WERI-Rb-1 (cell line): ENCODE data around the gene MTMR11.
A peak's percentile ranks its signal among the peaks of the same experiment; 100 is the strongest.
"Not testable (repeated sequence)": the region's sequence is repeated elsewhere in the genome, so short reads cannot be mapped to it uniquely, and the experiment has no call there.

Experiments
- DNase-seq: peaks from one replicate; pipeline ENCODE4 v3.0.0-alpha.2; 2020
- H3K27ac ChIP-seq: fragments of 250-450 bp; sonication (Bioruptor Pico); 2 replicates; pipeline ENCODE4 v1.5.1; 2020; ENCODE audit warnings: mild to moderate bottlenecking, moderate library complexity
- H3K27me3 ChIP-seq: fragments of 250-450 bp; sonication (Bioruptor Pico); 2 replicates; pipeline ENCODE4 v1.5.1; 2021; ENCODE audit warnings: mild to moderate bottlenecking, low read depth, moderate library complexity; ENCODE audit not compliant: insufficient read depth, severe bottlenecking
- H3K36me3 ChIP-seq: fragments of 250-450 bp; sonication (Bioruptor Pico); 2 replicates; pipeline ENCODE4 v1.5.1; 2020; ENCODE audit warnings: mild to moderate bottlenecking, moderate library complexity
- H3K4me3 ChIP-seq: 2 replicates; pipeline ENCODE4 v1.5.1; 2011; ENCODE audit warnings: low read depth, mild to moderate bottlenecking, control low read depth, low read length
- H3K9me3 ChIP-seq: fragments of 250-450 bp; sonication (Bioruptor Pico); 2 replicates; pipeline ENCODE4 v1.5.1; 2021; ENCODE audit warnings: mild to moderate bottlenecking, moderate library complexity; ENCODE audit not compliant: severe bottlenecking
- CTCF ChIP-seq: IDR thresholded peaks from 2 replicates; pipeline ENCODE4 v1.5.1; 2011; ENCODE audit warnings: low read depth, mild to moderate bottlenecking, control low read depth, inconsistent platforms, low read length

MTMR11 gene

GRCh38 chr1:149888999-149889289 is 47.7 kb downstream of the MTMR11 start:
- Histone ChIP-seq H3K36me3 (no peaks in the 10 kb centered on the region; the same call in 1 of the 2 replicates), H3K4me3 (peak overlapping the region; percentile 74), H3K27me3 (no peaks in the 10 kb centered on the region), H3K27ac (peak overlapping the region; percentile 89), H3K9me3 (no peaks in the 10 kb centered on the region)
- no peak for TF ChIP-seq CTCF
- DNase-seq, result peak; percentile 9

- H3K9me3 ChIP-seq, result no peaks in the 10 kb centered on the region
- no peaks in the 10 kb centered on the region; the same call in 1 of the 2 replicates for H3K36me3 ChIP-seq
- no peaks in the 10 kb centered on the region for H3K27me3 ChIP-seq
- TF ChIP-seq CTCF, result peak; percentile 84
- peak; percentile 94 for DNase-seq
- peak overlapping the region; percentile 74 for H3K4me3 ChIP-seq
- H3K27ac ChIP-seq, result peak overlapping the region; percentile 89
Observed at GRCh38 chr1:149888247-149888998, 48.3 kb downstream of the MTMR11 start.

GRCh38 chr1:149887456-149888246 is 49.0 kb downstream of the MTMR11 start:
- TF ChIP-seq CTCF, result no peak
- peak; percentile 93 for DNase-seq

GRCh38 chr1:149887196-149887455 is 49.6 kb downstream of the MTMR11 start:
- H3K36me3 ChIP-seq, H3K27me3 ChIP-seq, DNase-seq, H3K9me3 ChIP-seq: not testable (repeated sequence)
- Histone ChIP-seq H3K27ac (peak overlapping the region; percentile 89), H3K4me3 (peak overlapping the region; percentile 74)

More at GRCh38 chr1:149887456-149888246, 49.0 kb downstream of the MTMR11 start:
- H3K9me3 ChIP-seq, result no peaks in the 10 kb centered on the region
- peak overlapping the region; percentile 74 for H3K4me3 ChIP-seq
- H3K27me3 ChIP-seq, result no peaks in the 10 kb centered on the region
- H3K36me3 ChIP-seq, result no peaks in the 10 kb centered on the region; the same call in 1 of the 2 replicates
- H3K27ac ChIP-seq, result peak overlapping the region; percentile 89

GRCh38 chr1:149886396-149887195 is 50.1 kb downstream of the MTMR11 start:
- Histone ChIP-seq H3K27ac (peak overlapping the region; percentile 91), H3K36me3 (no peaks in the 10 kb centered on the region; the same call in 1 of the 2 replicates), H3K27me3 (no peaks in the 10 kb centered on the region), H3K4me3 (peak overlapping the region; percentile 82), H3K9me3 (no peaks in the 10 kb centered on the region)
- DNase-seq, result peak; percentile 97
- no peak for TF ChIP-seq CTCF

GRCh38 chr1:149886121-149886395 is 50.6 kb downstream of the MTMR11 start:
- not testable (repeated sequence) for DNase-seq, H3K27me3 ChIP-seq, H3K9me3 ChIP-seq, H3K36me3 ChIP-seq
- Histone ChIP-seq H3K4me3 (peak overlapping the region; percentile 82), H3K27ac (peak overlapping the region; percentile 91)
